ENCODE results near the gene EPB41L2. TPM values are rescaled to one million over a fixed set of nuclear protein-coding genes. Genes with fewer than 3 reads are reported as not detected.

Gene EPB41L2
- total RNA-seq, 1 experiment from 2014 or later = 22.5 TPM

- H3K4me1 Mint-ChIP-seq (ENCODE audit: insufficient read depth, unreplicated experiment) = peaks cover 20% of the 10 kb centered on the region
- H3K4me3 Mint-ChIP-seq (ENCODE audit: unreplicated experiment) = no peak overlapping the region
- no peak for TF ChIP-seq CTCF (IDR thresholded peaks at IDR 0.05; ENCODE audit: unreplicated experiment)
- H3K9me3 Mint-ChIP-seq (ENCODE audit: unreplicated experiment) = no peaks in the 10 kb centered on the region
- ChIA-PET CTCF (interaction anchor here (0.6 to 1.2 kb wide), 6 partner anchors 18 to 617 kb away, joined by 3 to 5 read pairs (median 4); no protein-coding TSS in a partner anchor), POLR2A (interaction anchor here (0.7 kb wide), 1 partner anchor 408 kb away, joined by 3 read pairs; no protein-coding TSS in a partner anchor)
- no TSS peak for BruUV-seq (replicated peaks)
- DNase-seq (ENCODE audit: unreplicated experiment) = no peak
- intact Hi-C loops (cut with micrococcal nuclease) = no loop called here
- no peak overlapping the region for H3K27ac Mint-ChIP-seq (ENCODE audit: low read depth, unreplicated experiment)
- H3K27me3 Mint-ChIP-seq (ENCODE audit: insufficient read depth, unreplicated experiment) = no peaks in the 10 kb centered on the region
- H3K36me3 Mint-ChIP-seq (ENCODE audit: insufficient read depth, unreplicated experiment) = no peaks in the 10 kb centered on the region
These were observed 160.0 kb downstream of the EPB41L2 start for GRCh38 chr6:130903007-130903406.

- peak; percentile 77 for DNase-seq (ENCODE audit: unreplicated experiment)
- no peaks in the 10 kb centered on the region for H3K27me3 Mint-ChIP-seq (ENCODE audit: insufficient read depth, unreplicated experiment)
- H3K4me1 Mint-ChIP-seq (ENCODE audit: insufficient read depth, unreplicated experiment) = peaks cover 19% of the 10 kb centered on the region
- intact Hi-C loops (cut with micrococcal nuclease) = no loop called here
- H3K36me3 Mint-ChIP-seq (ENCODE audit: insufficient read depth, unreplicated experiment) = no peaks in the 10 kb centered on the region
- H3K4me3 Mint-ChIP-seq (ENCODE audit: unreplicated experiment) = no peak overlapping the region
- CTCF ChIA-PET = interaction anchor here (0.7 to 3.3 kb wide), 4 partner anchors 15 to 216 kb away, joined by 3 to 14 read pairs (median 8); no protein-coding TSS in a partner anchor
- POLR2A ChIA-PET = no interaction called here
- TF ChIP-seq CTCF (IDR thresholded peaks at IDR 0.05; ENCODE audit: unreplicated experiment) = no peak
- BruUV-seq (replicated peaks) = no TSS peak
- H3K27ac Mint-ChIP-seq (ENCODE audit: low read depth, unreplicated experiment) = no peak overlapping the region
- H3K9me3 Mint-ChIP-seq (ENCODE audit: unreplicated experiment) = no peaks in the 10 kb centered on the region
These were observed 162.1 kb downstream of the EPB41L2 start for GRCh38 chr6:130900913-130901312.

DNA sequence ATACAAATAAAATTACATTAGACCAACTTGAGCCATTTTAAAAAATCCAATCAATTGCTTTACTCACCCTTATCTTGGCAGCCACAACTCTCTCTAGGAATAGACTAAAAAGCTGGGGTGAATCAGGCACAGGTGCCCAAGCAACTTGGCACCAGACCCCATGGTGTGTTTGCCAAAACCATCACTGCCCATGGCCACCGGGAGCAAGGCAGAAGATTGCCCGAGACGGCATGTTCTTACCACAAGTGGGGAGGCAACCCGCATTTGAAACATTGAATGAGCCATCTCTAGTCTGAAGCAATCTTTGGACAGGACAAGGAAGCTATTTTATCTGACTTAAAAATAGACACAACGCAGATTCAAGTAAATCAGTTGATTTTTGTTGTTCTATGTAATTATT is 166.8 kb downstream of the EPB41L2 start:
- POLR2A ChIA-PET = interaction anchor here (0.6 to 2.1 kb wide), 4 partner anchors 10 to 249 kb away, joined by 3 to 8 read pairs (median 3); no protein-coding TSS in a partner anchor
- CTCF ChIA-PET = interaction anchor here (0.6 to 6.8 kb wide), 5 partner anchors 11 to 244 kb away, joined by 3 to 57 read pairs (median 4); no protein-coding TSS in a partner anchor
- H3K9me3 Mint-ChIP-seq (ENCODE audit: unreplicated experiment) = no peaks in the 10 kb centered on the region
- peak overlapping the region; percentile 12 for H3K4me3 Mint-ChIP-seq (ENCODE audit: unreplicated experiment)
- no peak overlapping the region for H3K27ac Mint-ChIP-seq (ENCODE audit: low read depth, unreplicated experiment)
- no TSS peak for BruUV-seq (replicated peaks)
- TF ChIP-seq CTCF (IDR thresholded peaks at IDR 0.05; ENCODE audit: unreplicated experiment) = no peak
- H3K27me3 Mint-ChIP-seq (ENCODE audit: insufficient read depth, unreplicated experiment) = no peaks in the 10 kb centered on the region
- no peaks in the 10 kb centered on the region for H3K36me3 Mint-ChIP-seq (ENCODE audit: insufficient read depth, unreplicated experiment)
- peak; percentile 94 for DNase-seq (ENCODE audit: unreplicated experiment)
- intact Hi-C loops (cut with micrococcal nuclease) = loop anchor here (1.0 kb wide), 1 partner anchor 167 kb away; the partner anchor contains the start of gene EPB41L2
- H3K4me1 Mint-ChIP-seq (ENCODE audit: insufficient read depth, unreplicated experiment) = peaks cover 23% of the 10 kb centered on the region

GRCh38 chr6:130895516-130895915 is 167.5 kb downstream of the EPB41L2 start:
- ChIA-PET CTCF (interaction anchor here (0.8 to 6.8 kb wide), 6 partner anchors 10 to 639 kb away, joined by 3 to 57 read pairs (median 4); no protein-coding TSS in a partner anchor), POLR2A (interaction anchor here (0.8 to 2.1 kb wide), 3 partner anchors 11 to 250 kb away, joined by 3 to 8 read pairs (median 4); no protein-coding TSS in a partner anchor)
- intact Hi-C loops (cut with micrococcal nuclease) = no loop called here
- TF ChIP-seq CTCF (IDR thresholded peaks at IDR 0.05; ENCODE audit: unreplicated experiment) = no peak
- Mint-ChIP-seq H3K4me1 (ENCODE audit: insufficient read depth, unreplicated experiment) (peaks cover 16% of the 10 kb centered on the region), H3K27me3 (ENCODE audit: insufficient read depth, unreplicated experiment) (no peaks in the 10 kb centered on the region), H3K9me3 (ENCODE audit: unreplicated experiment) (no peaks in the 10 kb centered on the region), H3K36me3 (ENCODE audit: insufficient read depth, unreplicated experiment) (no peaks in the 10 kb centered on the region), H3K4me3 (ENCODE audit: unreplicated experiment) (no peak overlapping the region), H3K27ac (ENCODE audit: low read depth, unreplicated experiment) (no peak overlapping the region)
- DNase-seq (ENCODE audit: unreplicated experiment) = no peak
- no TSS peak for BruUV-seq (replicated peaks)
